Inflammatory macrophage (primary cell): ENCODE measurements around the gene PAQR6.
"Not testable (repeated sequence)": the region's sequence is repeated elsewhere in the genome, so short reads cannot be mapped to it uniquely, and the experiment has no call there.

Source experiments
- DNase-seq, 2 donors: peaks; one replicate each; pipeline ENCODE4 v3.0.0-alpha.2; 2020 to 2022

The PAQR6 gene

GRCh38 chr1:156229809-156230472 lies 17.9 kb downstream of the PAQR6 start:
- no peak for DNase-seq

- DNase-seq, result peak in 1 of 2 donors; percentile 23
Observed at GRCh38 chr1:156228501-156228900, 19.4 kb downstream of the PAQR6 start.

GRCh38 chr1:156226782-156227181 lies 21.1 kb downstream of the PAQR6 start:
- no peak for DNase-seq

GRCh38 chr1:156226116-156226538 lies 21.7 kb downstream of the PAQR6 start:
- no peak for DNase-seq

- DNase-seq, result no peak
Observed at GRCh38 chr1:156225677-156226014, 22.2 kb downstream of the PAQR6 start.

- DNase-seq, result no peak
Observed at GRCh38 chr1:156221986-156222692, 25.7 kb downstream of the PAQR6 start.

- no peak for DNase-seq
Observed at GRCh38 chr1:156220226-156220625, 27.6 kb downstream of the PAQR6 start.

GRCh38 chr1:156217871-156218270 lies 30.0 kb downstream of the PAQR6 start:
- DNase-seq, result peak; percentile 15 to 29

- DNase-seq, result not testable (repeated sequence)
Observed at GRCh38 chr1:156216361-156217086, 31.3 kb downstream of the PAQR6 start.

GRCh38 chr1:156214024-156214748 lies 33.7 kb downstream of the PAQR6 start:
- DNase-seq, result peak in 1 of 2 donors; percentile 3

- no peak for DNase-seq
Observed at GRCh38 chr1:156213644-156213966, 34.3 kb downstream of the PAQR6 start.

- peak; percentile 97 for DNase-seq
Observed at GRCh38 chr1:156212833-156213643, 34.8 kb downstream of the PAQR6 start, which contains the start of gene PMF1. PMF1 (plus strand) TSS chr1:156213007; CDS start chr1:156213016, 9 bp downstream.

GRCh38 chr1:156212130-156212529 lies 35.7 kb downstream of the PAQR6 start:
- no peak for DNase-seq

GRCh38 chr1:156211243-156211642 lies 36.6 kb downstream of the PAQR6 start:
- DNase-seq, result no peak

GRCh38 chr1:156204686-156205085 lies 43.2 kb downstream of the PAQR6 start:
- DNase-seq, result no peak

- DNase-seq, result no peak
Observed at GRCh38 chr1:156203331-156203730, 44.5 kb downstream of the PAQR6 start.

- DNase-seq, result no peak
Observed at GRCh38 chr1:156200044-156200443, 47.8 kb downstream of the PAQR6 start.

- DNase-seq, result no peak
Observed at GRCh38 chr1:156198831-156199349, 49.0 kb downstream of the PAQR6 start.

GRCh38 chr1:156196445-156196844 lies 51.4 kb downstream of the PAQR6 start:
- no peak for DNase-seq

- no peak for DNase-seq
Observed at GRCh38 chr1:156195853-156196252, 52.0 kb downstream of the PAQR6 start.

GRCh38 chr1:156194300-156194652 lies 53.6 kb downstream of the PAQR6 start:
- DNase-seq, result no peak
